K562 (cell line): Measurements from ENCODE around the gene ESPN. TPM values are rescaled to one million over a fixed set of nuclear protein-coding genes. Genes with fewer than 3 reads are reported as not detected.

Source experiments
- ATF6 ChIP-seq: sonication (generic); formaldehyde crosslinking; IDR thresholded peaks from 2 replicates; pipeline ENCODE4 v1.4.0; 2020; ENCODE audit warnings: mild to moderate bottlenecking, missing genetic modification reagents
- BDP1 ChIP-seq: IDR thresholded peaks from 3 replicates; pipeline ENCODE4 v1.6.1; 2011; ENCODE audit not compliant: insufficient read length, insufficient read depth
- CEBPG ChIP-seq, 3 experiments: fragments of 200-800 bp in 1 of 3; sonication (Bioruptor generic) in 1 of 3; sonication (generic) in 1 of 3; formaldehyde crosslinking in 1 of 3; IDR thresholded peaks in 2 of 3; conservative IDR thresholded peaks in 1 of 3; 2 replicates each; pipeline versions ENCODE4 v1.6.1 to v1.8.0; 2016 to 2022; ENCODE audit warnings: missing compliant biosample characterization in 2 of 3, missing genetic modification characterization in 2 of 3, mild to moderate bottlenecking in 1 of 3, missing genetic modification reagents in 1 of 3
- CHD1 ChIP-seq: fragments of 200-600 bp; sonication (generic); IDR thresholded peaks from one replicate; pipeline ENCODE4 v1.6.1; 2012; ENCODE audit warnings: mild to moderate bottlenecking, moderate library complexity, low read length, inconsistent platforms
- CHD2 ChIP-seq: IDR thresholded peaks from 2 replicates; pipeline ENCODE4 v1.6.1; 2011; ENCODE audit warnings: low read depth, low read length
- CREB1 ChIP-seq, 2 experiments: sonication (generic) in 1 of 2; formaldehyde crosslinking in 1 of 2; IDR thresholded peaks; 2 replicates each; pipeline versions ENCODE4 v1.6.1 to v1.8.0; 2012 to 2022; ENCODE audit warnings: inconsistent platforms in 1 of 2, mild to moderate bottlenecking in 1 of 2, missing genetic modification reagents in 1 of 2, moderate library complexity in 1 of 2
- CXXC5 ChIP-seq: fragments of 250-450 bp; sonication (Bioruptor Pico); IDR thresholded peaks from 2 replicates; pipeline ENCODE4 v1.8.0; 2022; ENCODE audit warnings: inconsistent platforms, mild to moderate bottlenecking, moderate library complexity
- DACH1 ChIP-seq: fragments of 450-650 bp; IDR thresholded peaks from 2 replicates; pipeline ENCODE4 v1.6.1; 2018; ENCODE audit not compliant: partially characterized antibody
- HOMEZ ChIP-seq: fragments of 250-450 bp; sonication (Bioruptor Pico); IDR thresholded peaks from 2 replicates; pipeline ENCODE4 v1.4.0; 2020; ENCODE audit warnings: mild to moderate bottlenecking, moderate library complexity
- IRF2 ChIP-seq: sonication (generic); formaldehyde crosslinking; IDR thresholded peaks from 2 replicates; pipeline ENCODE4 v1.8.1; 2022; ENCODE audit warnings: mild to moderate bottlenecking, missing genetic modification reagents
- KLF13 ChIP-seq: fragments of 450-650 bp; IDR thresholded peaks from 2 replicates; pipeline ENCODE4 v1.6.1; 2016; ENCODE audit warnings: missing genetic modification characterization, low read depth, mild to moderate bottlenecking, missing compliant biosample characterization, moderate library complexity, borderline replicate concordance
- RBM22 ChIP-seq: fragments of 200-400 bp; formaldehyde crosslinking; IDR thresholded peaks from 2 replicates; pipeline ENCODE4 v1.6.1; 2018; ENCODE audit warnings: low read length, low read depth; ENCODE audit not compliant: poor library complexity, severe bottlenecking
- SIN3A ChIP-seq, 2 experiments: fragments of 150-350 bp in 1 of 2; IDR thresholded peaks; 2 replicates each; pipeline ENCODE4 v1.6.1; 2011 to 2016; ENCODE audit warnings: borderline replicate concordance in 2 of 2, low read depth in 2 of 2, low read length in 2 of 2, mild to moderate bottlenecking in 2 of 2, moderate library complexity in 2 of 2; ENCODE audit not compliant: control insufficient read depth in 1 of 2
- TCF15 ChIP-seq: fragments of 250-450 bp; sonication (Bioruptor Pico); IDR thresholded peaks from 2 replicates; pipeline ENCODE4 v1.8.0; 2022; ENCODE audit warnings: moderate library complexity, mild to moderate bottlenecking, inconsistent platforms
- TCF7 ChIP-seq: sonication (generic); IDR thresholded peaks from 2 replicates; pipeline ENCODE4 v1.6.1; 2016; ENCODE audit warnings: antibody characterized with exemption, borderline replicate concordance
- XRCC3 ChIP-seq: fragments of 450-650 bp; IDR thresholded peaks from 2 replicates; pipeline ENCODE4 v1.6.1; 2017; ENCODE audit warnings: mild to moderate bottlenecking, moderate library complexity
- ZKSCAN8 ChIP-seq: fragments of 200-800 bp; sonication (Bioruptor generic); IDR thresholded peaks from 2 replicates; pipeline ENCODE4 v1.6.1; 2016; ENCODE audit warnings: missing genetic modification characterization, missing compliant biosample characterization
- ZNF3 ChIP-seq: fragments of 250-450 bp; sonication (Bioruptor Pico); IDR thresholded peaks from 2 replicates; pipeline ENCODE4 v1.5.0; 2021; ENCODE audit warnings: mild to moderate bottlenecking, moderate library complexity
- ZNF395 ChIP-seq: fragments of 200-800 bp; sonication (Bioruptor generic); IDR thresholded peaks from 2 replicates; pipeline ENCODE4 v1.6.1; 2017; ENCODE audit warnings: missing genetic modification characterization, missing compliant biosample characterization
- ZNF696 ChIP-seq: fragments of 250-450 bp; sonication (Bioruptor Pico); conservative IDR thresholded peaks from 2 replicates; pipeline ENCODE4 v1.4.0; 2020; ENCODE audit warnings: mild to moderate bottlenecking, moderate library complexity
- ZNF785 ChIP-seq: fragments of 250-450 bp; sonication (Bioruptor Pico); IDR thresholded peaks from 2 replicates; pipeline ENCODE4 v1.4.0; 2020; ENCODE audit warnings: mild to moderate bottlenecking
- polyA plus RNA-seq, 8 experiments: library from polyadenylated mRNA; depleted of rRNA in 4 of 8; stranded (reverse) in 5 of 8; unstranded in 3 of 8; fragments of >200 nt; fragmentation: Nextera tagmentation in 2 of 8; fragmentation: Illumina TruSeq in 1 of 8; extraction: Ambion mirVana in 2 of 8; extraction: Trizol in 1 of 8; gene quantifications; 2 replicates each; pipeline versions ENCODE4 v1.2.1 to v1.2.3, GENCODE V29; 2011 to 2014; ENCODE audit warnings: inconsistent platforms in 1 of 8, missing spikeins in 1 of 8
- total RNA-seq, 7 experiments: library from RNA; depleted of rRNA in 6 of 7; stranded (reverse); fragments of >200 nt in 6 of 7; fragmentation: Illumina TruSeq in 2 of 7; extraction: Trizol in 2 of 7; gene quantifications; 2 replicates each; pipeline versions ENCODE4 v1.2.1 to v1.2.3, GENCODE V29; 2011 to 2021; ENCODE audit warnings: low replicate concordance in 1 of 7
- TF ChIP-seq, protein P1 (sequence below): sonication (generic); formaldehyde crosslinking; IDR thresholded peaks from 2 replicates; pipeline ENCODE4 v1.9.0; 2022; ENCODE audit warnings: mild to moderate bottlenecking, missing genetic modification reagents

ESPN gene
- total and polyA plus RNA-seq, 9 of the 15 experiments (the other 6 are each of a cell fraction or from before 2014, with no cell fraction given), result 0.07 to 1.2 (median 0.45) TPM; not detected in 3

DNA sequence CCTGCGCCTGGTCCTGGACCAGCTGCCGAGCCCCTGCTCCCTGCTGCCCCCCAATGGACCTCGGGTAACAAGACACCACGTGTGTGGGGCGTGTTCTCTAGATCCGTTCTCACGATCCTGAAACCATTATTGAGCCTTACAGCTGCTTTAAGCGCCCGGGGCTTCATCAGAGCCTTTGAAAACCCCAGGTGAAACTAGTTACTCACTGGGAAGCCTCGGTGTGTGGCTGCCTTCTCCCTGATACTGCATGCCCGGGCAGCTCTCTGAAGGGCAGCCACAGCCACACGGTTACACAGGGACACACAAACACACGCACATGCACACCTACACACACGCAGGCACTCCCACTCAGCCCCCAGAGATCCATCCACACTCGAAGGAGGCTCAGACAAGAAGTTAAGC lies 10.1 kb upstream of the ESPN start (continued):
- no peak for TF ChIP-seq HOMEZ (CRISPR knock-in tag)
- TF ChIP-seq ZNF696 (CRISPR knock-in tag), result no peak
- TF ChIP-seq XRCC3, result no peak
- no peak for TF ChIP-seq ZNF3 (CRISPR knock-in tag)
- TF ChIP-seq CHD2, result no peak
- peak; percentile 18 to 50; a peak in 1 of 4 replicates for TF ChIP-seq SIN3A (IDR thresholded peaks at IDR 0.05; ENCODE audit: borderline replicate concordance in 2 of 2, control insufficient read depth in 1 of 2, low read depth in 2 of 2, low read length in 2 of 2)
- TF ChIP-seq ZKSCAN8, result no peak
- TF ChIP-seq ATF6 (CRISPR knock-in tag), result no peak
- TF ChIP-seq CHD1, result no peak
- TF ChIP-seq CREB1 (IDR thresholded peaks at IDR 0.05), result no peak
- TF ChIP-seq CREB1 (CRISPR knock-in tag; IDR thresholded peaks at IDR 0.05), result no peak
- no peak for TF ChIP-seq ZNF395
- TF ChIP-seq, protein P1, sequence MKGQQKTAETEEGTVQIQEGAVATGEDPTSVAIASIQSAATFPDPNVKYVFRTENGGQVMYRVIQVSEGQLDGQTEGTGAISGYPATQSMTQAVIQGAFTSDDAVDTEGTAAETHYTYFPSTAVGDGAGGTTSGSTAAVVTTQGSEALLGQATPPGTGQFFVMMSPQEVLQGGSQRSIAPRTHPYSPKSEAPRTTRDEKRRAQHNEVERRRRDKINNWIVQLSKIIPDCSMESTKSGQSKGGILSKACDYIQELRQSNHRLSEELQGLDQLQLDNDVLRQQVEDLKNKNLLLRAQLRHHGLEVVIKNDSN (CRISPR knock-in tag), result peak; percentile 83
- no peak; the same call in 1 of the 2 replicates for TF ChIP-seq CEBPG (CRISPR knock-in tag; IDR thresholded peaks at IDR 0.05)
- no peak for TF ChIP-seq CEBPG (tag; conservative IDR thresholded peaks at IDR 0.05 in 1 of 2, IDR thresholded peaks at IDR 0.05 in 1 of 2)
- no peak for TF ChIP-seq KLF13
- TF ChIP-seq IRF2 (CRISPR knock-in tag), result no peak
- no peak for TF ChIP-seq ZNF785 (CRISPR knock-in tag)
- peak; percentile 25 for TF ChIP-seq DACH1
- no peak for TF ChIP-seq RBM22
- no peak for TF ChIP-seq BDP1
- no peak for TF ChIP-seq TCF7
- peak; percentile 36; the same call in 1 of the 2 replicates for TF ChIP-seq CXXC5 (CRISPR knock-in tag)
- no peak for TF ChIP-seq TCF15 (CRISPR knock-in tag)
